Measurements from ENCODE around the gene ADGRL3.
"Not testable (repeated sequence)": the region's sequence is repeated elsewhere in the genome, so short reads cannot be mapped to it uniquely, and the experiment has no call there.

Gene ADGRL3

DNA sequence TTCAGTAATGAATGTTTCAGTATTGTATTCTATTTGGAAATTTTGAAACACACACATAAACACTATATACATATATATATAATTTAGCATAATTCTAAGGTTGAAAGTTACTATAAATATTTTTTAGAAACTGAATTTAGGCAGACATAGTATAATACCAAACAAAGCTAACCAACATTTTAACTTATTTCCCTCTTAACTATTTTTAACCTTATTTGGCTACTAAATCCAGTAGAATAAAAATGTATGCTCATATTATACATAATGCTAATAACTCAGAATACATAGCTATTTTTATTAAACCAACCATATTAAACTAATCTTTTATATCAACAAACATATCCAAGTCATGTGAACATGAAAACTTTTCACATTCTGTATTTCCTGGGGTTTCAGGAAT is 563.6 kb downstream of the ADGRL3 start:
- TF ChIP-seq, protein P1, sequence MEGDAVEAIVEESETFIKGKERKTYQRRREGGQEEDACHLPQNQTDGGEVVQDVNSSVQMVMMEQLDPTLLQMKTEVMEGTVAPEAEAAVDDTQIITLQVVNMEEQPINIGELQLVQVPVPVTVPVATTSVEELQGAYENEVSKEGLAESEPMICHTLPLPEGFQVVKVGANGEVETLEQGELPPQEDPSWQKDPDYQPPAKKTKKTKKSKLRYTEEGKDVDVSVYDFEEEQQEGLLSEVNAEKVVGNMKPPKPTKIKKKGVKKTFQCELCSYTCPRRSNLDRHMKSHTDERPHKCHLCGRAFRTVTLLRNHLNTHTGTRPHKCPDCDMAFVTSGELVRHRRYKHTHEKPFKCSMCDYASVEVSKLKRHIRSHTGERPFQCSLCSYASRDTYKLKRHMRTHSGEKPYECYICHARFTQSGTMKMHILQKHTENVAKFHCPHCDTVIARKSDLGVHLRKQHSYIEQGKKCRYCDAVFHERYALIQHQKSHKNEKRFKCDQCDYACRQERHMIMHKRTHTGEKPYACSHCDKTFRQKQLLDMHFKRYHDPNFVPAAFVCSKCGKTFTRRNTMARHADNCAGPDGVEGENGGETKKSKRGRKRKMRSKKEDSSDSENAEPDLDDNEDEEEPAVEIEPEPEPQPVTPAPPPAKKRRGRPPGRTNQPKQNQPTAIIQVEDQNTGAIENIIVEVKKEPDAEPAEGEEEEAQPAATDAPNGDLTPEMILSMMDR (conservative IDR thresholded peaks at IDR 0.05), result no peak
- no peak for TF ChIP-seq ZFX (IDR thresholded peaks at IDR 0.05)
- no peak overlapping the region for H3K27ac ChIP-seq

DNA sequence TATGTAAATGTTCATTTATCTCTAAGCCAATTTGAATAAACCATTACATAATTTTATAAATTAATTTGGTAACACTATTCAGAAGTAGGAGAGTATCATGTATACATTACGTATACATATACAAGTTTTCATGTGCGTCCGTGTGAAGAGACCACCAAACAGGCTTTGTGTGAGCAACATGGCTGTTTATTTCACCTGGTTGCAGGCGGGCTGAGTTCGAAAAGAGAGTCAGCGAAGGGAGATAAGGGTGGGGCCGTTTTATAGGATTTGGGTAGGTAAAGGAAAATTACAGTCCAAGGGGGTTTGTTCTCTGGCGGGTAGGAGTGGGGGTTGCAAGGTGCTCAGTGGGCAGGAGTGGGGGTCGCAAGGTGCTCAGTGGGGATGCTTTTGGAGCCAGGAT is 564.0 kb downstream of the ADGRL3 start:
- not testable (repeated sequence) for H3K27ac ChIP-seq

DNA sequence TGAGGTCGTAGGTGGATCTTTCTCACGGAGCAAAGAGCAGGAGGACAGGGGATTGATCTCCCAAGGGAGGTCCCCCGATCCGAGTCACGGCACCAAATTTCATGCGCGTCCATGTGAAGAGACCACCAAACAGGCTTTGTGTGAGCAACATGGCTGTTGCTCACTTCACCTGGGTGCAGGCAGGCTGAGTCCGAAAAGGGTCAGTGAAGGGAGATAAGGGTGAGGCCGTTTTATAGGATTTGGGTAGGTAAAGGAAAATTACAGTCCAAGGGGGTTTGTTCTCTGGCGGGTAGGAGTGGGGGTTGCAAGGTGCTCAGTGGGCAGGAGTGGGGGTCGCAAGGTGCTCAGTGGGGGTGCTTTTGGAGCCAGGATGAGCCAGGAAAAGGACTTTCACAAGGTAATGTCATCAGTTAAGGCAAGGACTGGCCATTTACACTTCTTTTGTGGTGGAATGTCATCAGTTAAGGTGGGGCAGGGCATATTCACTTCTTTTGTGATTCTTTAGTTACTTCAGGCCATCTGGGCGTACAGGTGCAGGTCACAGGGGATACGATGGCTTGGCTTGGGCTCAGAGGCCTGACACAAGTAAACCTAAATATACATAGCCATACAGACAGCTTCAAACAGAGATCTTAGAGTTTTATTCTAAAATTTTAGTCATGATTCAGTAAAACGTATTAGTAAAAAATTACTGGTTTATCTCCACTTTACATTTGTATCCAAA is 569.5 kb downstream of the ADGRL3 start:
- not testable (repeated sequence) for H3K27ac ChIP-seq

DNA sequence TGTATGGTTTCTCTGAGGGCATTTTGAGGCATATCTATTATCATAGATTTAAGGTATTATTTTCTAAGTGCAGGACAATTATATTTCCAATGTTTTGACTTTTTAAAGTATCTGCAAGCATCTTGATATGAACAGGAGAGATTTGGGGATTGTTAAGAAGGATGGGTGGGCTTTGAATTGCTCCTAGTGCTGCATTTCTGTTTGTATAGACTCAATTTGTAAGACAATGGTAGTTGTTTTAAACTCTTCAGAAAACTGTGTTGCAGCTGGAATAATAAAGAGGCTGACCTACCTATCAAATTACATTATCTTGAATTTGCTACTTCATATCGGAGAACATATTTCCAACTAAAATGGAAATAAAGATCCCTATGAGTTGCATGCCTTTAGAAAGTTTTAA is 570.3 kb downstream of the ADGRL3 start:
- TF ChIP-seq ZFX (IDR thresholded peaks at IDR 0.05), result no peak
- TF ChIP-seq, protein P1 (conservative IDR thresholded peaks at IDR 0.05), result no peak
- H3K27ac ChIP-seq, result no peak overlapping the region

DNA sequence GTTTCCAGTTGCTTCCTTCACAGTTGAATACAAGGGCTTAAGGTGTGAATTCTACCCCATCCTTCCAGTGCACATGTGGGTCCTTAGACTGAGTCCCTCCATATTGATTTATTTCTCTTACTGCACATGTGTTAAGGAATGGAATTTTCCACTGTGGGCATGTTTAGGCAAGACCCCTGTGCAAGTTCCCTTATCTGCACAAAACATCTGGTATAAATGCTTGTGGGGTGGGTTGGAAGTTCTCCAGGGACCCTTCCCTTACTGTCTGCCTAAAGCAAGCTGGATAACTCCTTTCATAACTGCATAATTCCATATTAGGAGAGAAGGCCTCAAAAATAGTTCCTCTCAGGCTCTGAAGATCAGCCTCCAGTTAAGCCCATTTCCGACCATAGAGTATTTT is 570.9 kb downstream of the ADGRL3 start:
- no peak overlapping the region for H3K27ac ChIP-seq
- TF ChIP-seq, protein P1 (conservative IDR thresholded peaks at IDR 0.05), result no peak
- TF ChIP-seq ZFX (IDR thresholded peaks at IDR 0.05), result no peak

DNA sequence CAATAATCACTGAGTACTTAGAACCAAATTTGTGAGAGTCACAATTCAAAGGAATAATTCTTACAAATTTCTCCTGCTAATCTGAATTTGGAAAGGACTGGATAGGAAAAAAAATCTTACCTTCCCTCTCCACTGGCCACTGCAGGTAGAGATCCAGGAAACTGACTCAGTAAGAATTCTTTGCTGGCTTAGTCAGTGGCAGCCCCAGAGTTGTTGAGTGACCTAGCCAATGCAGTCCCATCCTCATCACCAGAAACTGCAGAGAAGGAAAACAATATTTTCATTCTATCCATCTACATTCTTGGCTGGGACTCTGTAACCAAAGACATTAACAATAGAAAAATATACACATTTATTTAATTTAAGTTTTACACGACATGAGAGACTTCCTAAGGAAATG is 572.0 kb downstream of the ADGRL3 start:
- no peak overlapping the region for H3K27ac ChIP-seq
- TF ChIP-seq, protein P1 (conservative IDR thresholded peaks at IDR 0.05), result no peak
- no peak for TF ChIP-seq ZFX (IDR thresholded peaks at IDR 0.05)

DNA sequence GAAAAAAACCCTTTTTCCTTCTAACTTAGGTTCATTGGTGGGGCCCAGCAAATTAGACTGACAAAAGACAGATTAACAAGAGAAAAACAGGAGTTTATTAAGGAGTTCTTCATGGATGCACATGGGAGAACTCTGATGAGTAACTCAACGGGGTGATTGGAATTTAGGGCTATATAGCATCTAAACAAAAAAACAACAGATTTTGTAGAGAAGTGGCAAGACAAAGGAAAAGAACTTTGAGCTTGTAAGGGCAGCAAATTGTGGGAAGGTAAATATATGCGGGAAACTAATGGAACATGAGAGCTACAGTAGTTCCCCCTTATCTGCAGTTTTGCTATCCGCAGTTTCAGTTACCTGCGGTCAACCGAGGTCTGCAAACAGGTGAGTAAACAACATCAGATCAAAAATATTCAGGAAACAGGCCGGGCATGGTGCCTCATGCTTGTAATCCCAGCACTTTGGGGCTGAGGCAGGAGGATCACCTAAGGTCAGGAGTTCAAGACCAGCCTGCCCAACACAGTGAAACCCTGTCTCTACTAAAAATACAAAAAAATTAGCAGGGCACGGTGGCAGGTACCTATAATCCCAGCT is 573.6 kb downstream of the ADGRL3 start:
- TF ChIP-seq, protein P1 (conservative IDR thresholded peaks at IDR 0.05), result no peak
- no peak for TF ChIP-seq ZFX (IDR thresholded peaks at IDR 0.05)
- no peak overlapping the region for H3K27ac ChIP-seq

DNA sequence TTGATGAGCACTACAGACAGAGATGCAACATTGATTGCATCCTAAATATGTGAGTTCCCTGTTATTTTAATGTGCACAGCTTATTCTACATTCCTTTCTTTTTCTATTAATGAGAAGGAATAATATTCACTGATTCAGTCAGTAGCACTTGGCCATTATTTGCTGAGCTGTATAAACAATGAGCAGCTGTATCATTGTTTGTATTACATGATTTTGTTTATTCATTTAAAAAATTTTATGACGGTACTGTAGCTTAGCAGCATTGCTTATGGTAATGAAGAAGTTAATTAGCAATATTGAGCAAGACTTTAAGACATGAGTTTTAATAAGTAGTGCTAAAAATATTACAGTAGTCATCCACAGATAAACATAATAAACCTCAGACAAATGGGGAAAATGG is 582.0 kb downstream of the ADGRL3 start:
- H3K27ac ChIP-seq, result no peak overlapping the region
- no peak for TF ChIP-seq ZFX (IDR thresholded peaks at IDR 0.05)

DNA sequence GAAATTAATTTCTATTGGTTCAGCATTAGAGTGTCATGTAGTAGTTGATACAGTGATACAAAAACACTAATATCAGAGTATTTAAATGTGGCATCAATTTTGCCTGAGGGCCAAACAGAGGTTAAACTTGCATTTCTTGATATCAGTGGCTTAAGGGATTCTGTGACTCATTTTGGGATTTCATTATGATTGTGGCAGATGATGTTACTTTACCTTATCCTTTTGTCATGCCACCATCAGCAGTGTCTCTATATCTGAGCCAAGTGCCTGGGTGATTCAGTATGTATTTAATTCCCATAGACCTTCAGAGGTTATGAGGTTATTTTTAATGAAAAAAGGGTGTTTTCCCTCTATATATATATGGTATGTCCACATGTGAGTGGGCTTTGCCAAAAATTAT is 582.9 kb downstream of the ADGRL3 start:
- H3K27ac ChIP-seq, result no peak overlapping the region
- TF ChIP-seq ZFX (IDR thresholded peaks at IDR 0.05), result no peak
- TF ChIP-seq, protein P1 (conservative IDR thresholded peaks at IDR 0.05), result no peak
